CD4-positive, alpha-beta memory T cell (primary cell): ENCODE measurements around the gene ELAVL2. TPM values are rescaled to one million over a fixed set of nuclear protein-coding genes. Genes with fewer than 3 reads are reported as not detected.

ENCODE experiments used
- CTCF ChIA-PET: fragments of 350-600 bp; sonication (Branson Sonifier 250); formaldehyde crosslinking; loops from one replicate; lab custom pipeline; 2021; ENCODE audit warnings: inconsistent platforms; ENCODE audit not compliant: partially characterized antibody; lab: Charles Lee
- POLR2A ChIA-PET: fragments of 350-600 bp; sonication (Branson Sonifier 250); formaldehyde crosslinking; loops from one replicate; lab custom pipeline; 2021; ENCODE audit not compliant: partially characterized antibody; lab: Charles Lee
- DNase-seq, 5 donors: peaks; one replicate each; pipeline versions ENCODE4 v3.0.0 to v3.0.0-alpha.2; 2020 to 2022; ENCODE audit warnings: mixed read lengths in 1 of 5
- H3K27ac ChIP-seq: one replicate; pipeline ENCODE4 v1.7.0; 2013; ENCODE audit warnings: low read depth, low read length
- H3K27me3 ChIP-seq: 2 replicates; pipeline ENCODE4 v1.7.0; 2013; ENCODE audit warnings: mild to moderate bottlenecking, low read length, moderate library complexity; ENCODE audit not compliant: insufficient read depth
- H3K36me3 ChIP-seq: 2 replicates; pipeline ENCODE4 v1.7.0; 2013; ENCODE audit warnings: mild to moderate bottlenecking, low read length, moderate library complexity; ENCODE audit not compliant: insufficient read depth
- H3K4me1 ChIP-seq: 2 replicates; pipeline ENCODE4 v1.7.0; 2013; ENCODE audit warnings: mild to moderate bottlenecking, low read length, moderate library complexity; ENCODE audit not compliant: insufficient read depth
- H3K4me3 ChIP-seq, 2 donors: one replicate each; pipeline ENCODE4 v1.7.0; 2013; ENCODE audit warnings: low read length in 2 of 2, mild to moderate bottlenecking in 1 of 2
- H3K9me3 ChIP-seq, 2 donors: one replicate each; pipeline ENCODE4 v1.7.0; 2013; ENCODE audit warnings: low read length in 2 of 2, control low read depth in 1 of 2; ENCODE audit not compliant: control insufficient read depth in 1 of 2
- H3K27ac Mint-ChIP-seq, 7 donors: one replicate each; pipeline ENCODE4 v1.8.0; 2020 to 2021; ENCODE audit warnings: mixed read lengths in 7 of 7, mild to moderate bottlenecking in 6 of 7, inconsistent platforms in 3 of 7, moderate library complexity in 3 of 7
- H3K27me3 Mint-ChIP-seq, 2 donors: one replicate each; pipeline ENCODE4 v1.8.0; 2020 to 2021; ENCODE audit warnings: mixed read lengths in 2 of 2
- H3K36me3 Mint-ChIP-seq, 2 donors: one replicate each; pipeline ENCODE4 v1.8.0; 2020 to 2021; ENCODE audit warnings: mixed read lengths in 2 of 2, inconsistent platforms in 1 of 2, mild to moderate bottlenecking in 1 of 2
- H3K4me1 Mint-ChIP-seq, 4 donors: one replicate each; pipeline ENCODE4 v1.8.0; 2020 to 2021; ENCODE audit warnings: mixed read lengths in 4 of 4, mild to moderate bottlenecking in 1 of 4
- H3K4me3 Mint-ChIP-seq, 8 donors: one replicate each; pipeline ENCODE4 v1.8.0; 2020 to 2021; ENCODE audit warnings: mixed read lengths in 8 of 8, mild to moderate bottlenecking in 7 of 8, moderate library complexity in 6 of 8, inconsistent platforms in 3 of 8
- H3K9me3 Mint-ChIP-seq, 8 donors: one replicate each; pipeline ENCODE4 v1.8.0; 2020 to 2021; ENCODE audit warnings: mixed read lengths in 8 of 8, mild to moderate bottlenecking in 5 of 8, inconsistent platforms in 3 of 8, moderate library complexity in 1 of 8
- intact Hi-C: fragments of 100-400 bp; cut with micrococcal nuclease; formaldehyde crosslinking; loops from one replicate; pipeline ENCODE4 v1.15.1; 2023
- polyA plus RNA-seq, 2 donors: library from polyadenylated mRNA; unstranded; fragments of 300-500 nt; fragmentation: Illumina TruSeq; gene quantifications; one replicate each; pipeline ENCODE4 v1.2.3, GENCODE V29; 2021
- total RNA-seq, 2 experiments: library from RNA; stranded (reverse); gene quantifications; one replicate each; pipeline ENCODE4 v1.2.3, GENCODE V29; 2021

Gene ELAVL2
- total and polyA plus RNA-seq, 4 experiments from 2014 or later = not detected

GRCh38 chr9:23824830-23825591 is 1.0 kb downstream of the ELAVL2 start:
- Histone ChIP-seq H3K27ac (no peak overlapping the region), H3K4me1 (no peaks in the 10 kb centered on the region), H3K4me3 (peak overlapping the region in 1 of 2 donors; percentile 21), H3K27me3 (peaks cover 5% of the 10 kb centered on the region), H3K36me3 (no peaks in the 10 kb centered on the region), H3K9me3 (no peaks in the 10 kb centered on the region)
- POLR2A ChIA-PET = no interaction called here
- H3K27ac Mint-ChIP-seq = no peak overlapping the region
- no peaks in the 10 kb centered on the region for H3K4me1 Mint-ChIP-seq
- H3K36me3 Mint-ChIP-seq = no peaks in the 10 kb centered on the region
- CTCF ChIA-PET = no interaction called here
- peaks cover 0 to 35% (median 15%) of the 10 kb centered on the region in 8 donors for H3K9me3 Mint-ChIP-seq
- intact Hi-C loops = no loop called here
- DNase-seq = no peak
- peaks cover 10 to 11% of the 10 kb centered on the region in 2 donors for H3K27me3 Mint-ChIP-seq
- no peak overlapping the region for H3K4me3 Mint-ChIP-seq

GRCh38 chr9:23823986-23824829 is 1.8 kb downstream of the ELAVL2 start:
- peaks cover 5% of the 10 kb centered on the region for H3K27me3 ChIP-seq
- H3K4me3 ChIP-seq = no peak overlapping the region
- DNase-seq = no peak
- H3K27ac ChIP-seq = no peak overlapping the region
- no peaks in the 10 kb centered on the region for H3K4me1 ChIP-seq
- CTCF ChIA-PET = no interaction called here
- peaks cover 0 to 35% (median 18%) of the 10 kb centered on the region in 8 donors for H3K9me3 Mint-ChIP-seq
- H3K36me3 ChIP-seq = no peaks in the 10 kb centered on the region
- no peaks in the 10 kb centered on the region for H3K4me1 Mint-ChIP-seq
- intact Hi-C loops = no loop called here
- H3K9me3 ChIP-seq = no peaks in the 10 kb centered on the region
- H3K36me3 Mint-ChIP-seq = no peaks in the 10 kb centered on the region
- no peak overlapping the region for H3K4me3 Mint-ChIP-seq
- POLR2A ChIA-PET = no interaction called here
- H3K27ac Mint-ChIP-seq = no peak overlapping the region
- H3K27me3 Mint-ChIP-seq = peaks cover 13 to 14% of the 10 kb centered on the region in 2 donors

- H3K27ac Mint-ChIP-seq = no peak overlapping the region
- H3K36me3 Mint-ChIP-seq = no peaks in the 10 kb centered on the region
- intact Hi-C loops = no loop called here
- no peaks in the 10 kb centered on the region for H3K4me1 Mint-ChIP-seq
- Histone ChIP-seq H3K4me1 (no peaks in the 10 kb centered on the region), H3K9me3 (no peaks in the 10 kb centered on the region), H3K4me3 (no peak overlapping the region), H3K27ac (no peak overlapping the region), H3K36me3 (no peaks in the 10 kb centered on the region), H3K27me3 (peaks cover 5% of the 10 kb centered on the region)
- H3K4me3 Mint-ChIP-seq = no peak overlapping the region
- POLR2A ChIA-PET = no interaction called here
- no peak for DNase-seq
- H3K27me3 Mint-ChIP-seq = peaks cover 15 to 16% of the 10 kb centered on the region in 2 donors
- H3K9me3 Mint-ChIP-seq = peaks cover 0 to 29% (median 22%) of the 10 kb centered on the region in 8 donors
- CTCF ChIA-PET = no interaction called here
Measured at GRCh38 chr9:23823269-23823668, 2.8 kb downstream of the ELAVL2 start.

GRCh38 chr9:23822261-23823169 is 3.5 kb downstream of the ELAVL2 start:
- Histone ChIP-seq H3K27me3 (peaks cover 5% of the 10 kb centered on the region), H3K36me3 (no peaks in the 10 kb centered on the region), H3K4me3 (no peak overlapping the region), H3K27ac (no peak overlapping the region), H3K4me1 (no peaks in the 10 kb centered on the region), H3K9me3 (no peaks in the 10 kb centered on the region)
- no peaks in the 10 kb centered on the region for H3K36me3 Mint-ChIP-seq
- H3K27ac Mint-ChIP-seq = no peak overlapping the region
- H3K4me1 Mint-ChIP-seq = no peaks in the 10 kb centered on the region
- ChIA-PET POLR2A (no interaction called here), CTCF (no interaction called here)
- DNase-seq = no peak
- intact Hi-C loops = no loop called here
- peak overlapping the region in 2 of 8 donors; percentile 1 to 14 for H3K4me3 Mint-ChIP-seq
- H3K27me3 Mint-ChIP-seq = peaks cover 14 to 15% of the 10 kb centered on the region in 2 donors
- H3K9me3 Mint-ChIP-seq = peaks cover 0 to 28% (median 23%) of the 10 kb centered on the region in 8 donors

- Mint-ChIP-seq H3K27ac (no peak overlapping the region), H3K9me3 (peaks cover 0 to 29% (median 24%) of the 10 kb centered on the region in 8 donors), H3K27me3 (peaks cover 13 to 15% of the 10 kb centered on the region in 2 donors), H3K4me3 (no peak overlapping the region), H3K36me3 (no peaks in the 10 kb centered on the region), H3K4me1 (no peaks in the 10 kb centered on the region)
- no peaks in the 10 kb centered on the region for H3K36me3 ChIP-seq
- no peaks in the 10 kb centered on the region for H3K4me1 ChIP-seq
- H3K27me3 ChIP-seq = peaks cover 5% of the 10 kb centered on the region
- no peak overlapping the region for H3K4me3 ChIP-seq
- ChIA-PET CTCF (no interaction called here), POLR2A (no interaction called here)
- H3K9me3 ChIP-seq = no peaks in the 10 kb centered on the region
- no peak for DNase-seq
- H3K27ac ChIP-seq = no peak overlapping the region
- intact Hi-C loops = no loop called here
Measured at GRCh38 chr9:23821375-23822181, 4.5 kb downstream of the ELAVL2 start.

GRCh38 chr9:23820451-23821374 is 5.3 kb downstream of the ELAVL2 start:
- Histone ChIP-seq H3K4me1 (no peaks in the 10 kb centered on the region), H3K9me3 (no peaks in the 10 kb centered on the region), H3K4me3 (no peak overlapping the region), H3K27ac (no peak overlapping the region), H3K27me3 (peaks cover 5% of the 10 kb centered on the region), H3K36me3 (no peaks in the 10 kb centered on the region)
- Mint-ChIP-seq H3K4me3 (peak overlapping the region in 1 of 8 donors; percentile 20), H3K4me1 (no peaks in the 10 kb centered on the region), H3K27ac (no peak overlapping the region), H3K36me3 (no peaks in the 10 kb centered on the region), H3K9me3 (peaks cover 0 to 31% (median 25%) of the 10 kb centered on the region in 8 donors), H3K27me3 (peaks cover 13 to 15% of the 10 kb centered on the region in 2 donors)
- intact Hi-C loops = no loop called here
- DNase-seq = peak in 1 of 5 donors; percentile 37
- POLR2A ChIA-PET = no interaction called here
- CTCF ChIA-PET = no interaction called here
